SK-N-SH treated with all-trans-retinoic acid at 6 μM for 48 hours (cell line): ENCODE results near the gene RPA3.

ENCODE experiments used
- ATAC-seq: fragments of 200-7000 bp; cut with Tn5 transposase; 3 replicates; pipeline ENCODE4 v1.9.1; 2020; ENCODE audit warnings: mild to moderate bottlenecking, moderate library complexity
- ARNTL ChIP-seq: fragments of 450-650 bp; formaldehyde crosslinking; IDR thresholded peaks from 2 replicates; pipeline ENCODE4 v1.5.0; 2020; ENCODE audit warnings: low read depth, mild to moderate bottlenecking, moderate library complexity, borderline replicate concordance
- BACH2 ChIP-seq: fragments of 250-450 bp; sonication (Bioruptor Pico); IDR thresholded peaks from 2 replicates; pipeline ENCODE4 v1.9.0; 2021; ENCODE audit warnings: mild to moderate bottlenecking, borderline replicate concordance
- ESRRG ChIP-seq: fragments of 250-450 bp; sonication (Bioruptor Pico); IDR thresholded peaks from 2 replicates; pipeline ENCODE4 v1.6.1; 2021; ENCODE audit warnings: mild to moderate bottlenecking
- GLIS3 ChIP-seq: fragments of 250-450 bp; sonication (Bioruptor Pico); IDR thresholded peaks from 2 replicates; pipeline ENCODE4 v1.5.0; 2020; ENCODE audit warnings: mild to moderate bottlenecking, moderate library complexity
- ISL1 ChIP-seq: fragments of 250-450 bp; sonication (Bioruptor Pico); IDR thresholded peaks from 2 replicates; pipeline ENCODE4 v2.1.2; 2022; ENCODE audit warnings: mild to moderate bottlenecking, moderate library complexity
- OSR1 ChIP-seq: fragments of 250-450 bp; sonication (Bioruptor Pico); IDR thresholded peaks from 2 replicates; pipeline ENCODE4 v1.8.0; 2022; ENCODE audit warnings: moderate library complexity, mild to moderate bottlenecking, inconsistent platforms
- PPARA ChIP-seq: fragments of 250-450 bp; sonication (Bioruptor Pico); IDR thresholded peaks from 2 replicates; pipeline ENCODE4 v1.5.0; 2020; ENCODE audit warnings: mild to moderate bottlenecking, borderline replicate concordance
- RARB ChIP-seq: fragments of 250-450 bp; sonication (Bioruptor Pico); IDR thresholded peaks from 2 replicates; pipeline ENCODE4 v1.8.0; 2021; ENCODE audit warnings: mild to moderate bottlenecking, moderate library complexity
- SNAI2 ChIP-seq: fragments of 250-450 bp; sonication (Bioruptor Pico); IDR thresholded peaks from 2 replicates; pipeline ENCODE4 v1.5.0; 2020; ENCODE audit warnings: mild to moderate bottlenecking, moderate library complexity
- TCF4 ChIP-seq: fragments of 250-450 bp; sonication (Bioruptor Pico); IDR thresholded peaks from 2 replicates; pipeline ENCODE4 v1.8.0; 2021; ENCODE audit warnings: mild to moderate bottlenecking, moderate library complexity, borderline replicate concordance
- ZC3H10 ChIP-seq: fragments of 250-450 bp; sonication (Bioruptor Pico); IDR thresholded peaks from 2 replicates; pipeline ENCODE4 v1.5.1; 2021; ENCODE audit warnings: mild to moderate bottlenecking, moderate library complexity
- ZFP3 ChIP-seq: fragments of 250-450 bp; sonication (Bioruptor Pico); IDR thresholded peaks from 2 replicates; pipeline ENCODE4 v1.5.0; 2020; ENCODE audit warnings: mild to moderate bottlenecking, moderate library complexity
- ZFP30 ChIP-seq: fragments of 450-650 bp; formaldehyde crosslinking; IDR thresholded peaks from 2 replicates; pipeline ENCODE4 v1.5.0; 2022; ENCODE audit warnings: mild to moderate bottlenecking, moderate library complexity
- ZNF565 ChIP-seq: fragments of 450-650 bp; formaldehyde crosslinking; conservative IDR thresholded peaks from 2 replicates; pipeline ENCODE4 v1.5.0; 2020; ENCODE audit warnings: low read depth, mild to moderate bottlenecking, moderate library complexity
- ZNF70 ChIP-seq: fragments of 450-650 bp; formaldehyde crosslinking; IDR thresholded peaks from 2 replicates; pipeline ENCODE4 v1.5.0; 2020; ENCODE audit warnings: mild to moderate bottlenecking, moderate library complexity
- ZNF8 ChIP-seq: fragments of 450-650 bp; formaldehyde crosslinking; IDR thresholded peaks from 2 replicates; pipeline ENCODE4 v1.5.0; 2020; ENCODE audit warnings: mild to moderate bottlenecking, moderate library complexity
- TF ChIP-seq, protein P1 (sequence below): fragments of 250-450 bp; sonication (Bioruptor Pico); IDR thresholded peaks from 2 replicates; pipeline ENCODE4 v1.8.0; 2021; ENCODE audit warnings: low read depth, mild to moderate bottlenecking, moderate library complexity, borderline replicate concordance
- TF ChIP-seq, protein P2 (sequence below): fragments of 250-450 bp; sonication (Bioruptor Pico); IDR thresholded peaks from 2 replicates; pipeline ENCODE4 v1.5.1; 2021; ENCODE audit warnings: mild to moderate bottlenecking, moderate library complexity
- TF ChIP-seq, protein P3 (sequence below): fragments of 250-450 bp; sonication (Bioruptor Pico); IDR thresholded peaks from 2 replicates; pipeline ENCODE4 v1.5.1; 2020; ENCODE audit warnings: low read depth, mild to moderate bottlenecking, moderate library complexity
- TF ChIP-seq, protein P4 (sequence below): fragments of 250-450 bp; sonication (Bioruptor Pico); IDR thresholded peaks from 2 replicates; pipeline ENCODE4 v1.5.0; 2020; ENCODE audit warnings: mild to moderate bottlenecking, moderate library complexity

Gene RPA3

DNA sequence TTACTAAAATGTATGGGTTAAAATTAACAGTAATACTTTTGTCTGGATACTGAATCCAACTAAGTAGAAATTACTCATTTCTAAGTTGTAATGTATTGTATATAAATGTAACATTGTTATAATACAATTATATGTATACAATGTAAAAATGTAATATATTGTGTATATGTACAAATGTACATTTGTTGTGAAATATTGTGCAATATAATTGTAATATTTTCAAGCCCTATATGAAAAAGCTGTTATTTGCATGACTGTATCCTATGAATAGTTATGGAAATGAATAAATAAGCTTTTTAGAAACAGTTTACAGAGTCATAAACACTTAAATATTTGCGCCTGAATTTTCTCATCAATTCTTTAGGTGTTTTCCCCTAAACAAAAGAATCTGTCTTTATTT, 98.2 kb downstream of the RPA3 start:
- ATAC-seq = no peak
- no peak for TF ChIP-seq RARB (CRISPR knock-in tag)
- no peak for TF ChIP-seq ARNTL
- no peak for TF ChIP-seq TCF4 (CRISPR knock-in tag)
- TF ChIP-seq PPARA (CRISPR knock-in tag) = no peak
- TF ChIP-seq, protein P1, sequence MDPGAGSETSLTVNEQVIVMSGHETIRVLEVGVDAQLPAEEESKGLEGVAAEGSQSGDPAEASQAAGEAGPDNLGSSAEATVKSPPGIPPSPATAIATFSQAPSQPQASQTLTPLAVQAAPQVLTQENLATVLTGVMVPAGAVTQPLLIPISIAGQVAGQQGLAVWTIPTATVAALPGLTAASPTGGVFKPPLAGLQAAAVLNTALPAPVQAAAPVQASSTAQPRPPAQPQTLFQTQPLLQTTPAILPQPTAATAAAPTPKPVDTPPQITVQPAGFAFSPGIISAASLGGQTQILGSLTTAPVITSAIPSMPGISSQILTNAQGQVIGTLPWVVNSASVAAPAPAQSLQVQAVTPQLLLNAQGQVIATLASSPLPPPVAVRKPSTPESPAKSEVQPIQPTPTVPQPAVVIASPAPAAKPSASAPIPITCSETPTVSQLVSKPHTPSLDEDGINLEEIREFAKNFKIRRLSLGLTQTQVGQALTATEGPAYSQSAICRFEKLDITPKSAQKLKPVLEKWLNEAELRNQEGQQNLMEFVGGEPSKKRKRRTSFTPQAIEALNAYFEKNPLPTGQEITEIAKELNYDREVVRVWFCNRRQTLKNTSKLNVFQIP = no peak

DNA sequence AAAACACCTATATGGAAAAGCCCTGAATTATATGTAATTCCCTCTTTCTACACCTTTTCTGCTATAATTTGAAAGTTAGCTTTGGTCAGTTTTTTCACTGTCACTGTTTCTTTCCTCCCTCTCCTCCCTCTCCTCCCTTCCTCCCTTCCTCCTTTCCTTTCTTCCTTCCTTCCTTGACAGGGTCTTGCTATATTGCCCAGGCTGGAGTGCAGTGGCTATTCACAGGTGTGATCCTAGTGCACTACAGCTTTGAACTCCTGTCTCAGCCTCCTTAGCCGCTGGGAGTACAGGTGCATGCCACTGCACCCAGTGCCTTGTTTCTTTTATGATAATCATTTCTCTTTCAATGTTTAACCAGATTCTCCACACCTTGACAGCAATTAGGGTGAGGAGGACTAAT, 100.0 kb downstream of the RPA3 start:
- TF ChIP-seq, protein P2, sequence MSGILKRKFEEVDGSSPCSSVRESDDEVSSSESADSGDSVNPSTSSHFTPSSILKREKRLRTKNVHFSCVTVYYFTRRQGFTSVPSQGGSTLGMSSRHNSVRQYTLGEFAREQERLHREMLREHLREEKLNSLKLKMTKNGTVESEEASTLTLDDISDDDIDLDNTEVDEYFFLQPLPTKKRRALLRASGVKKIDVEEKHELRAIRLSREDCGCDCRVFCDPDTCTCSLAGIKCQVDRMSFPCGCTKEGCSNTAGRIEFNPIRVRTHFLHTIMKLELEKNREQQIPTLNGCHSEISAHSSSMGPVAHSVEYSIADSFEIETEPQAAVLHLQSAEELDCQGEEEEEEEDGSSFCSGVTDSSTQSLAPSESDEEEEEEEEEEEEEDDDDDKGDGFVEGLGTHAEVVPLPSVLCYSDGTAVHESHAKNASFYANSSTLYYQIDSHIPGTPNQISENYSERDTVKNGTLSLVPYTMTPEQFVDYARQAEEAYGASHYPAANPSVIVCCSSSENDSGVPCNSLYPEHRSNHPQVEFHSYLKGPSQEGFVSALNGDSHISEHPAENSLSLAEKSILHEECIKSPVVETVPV (CRISPR knock-in tag) = no peak
- TF ChIP-seq, protein P1 = no peak
- TF ChIP-seq ZFP3 (CRISPR knock-in tag) (no peak), ISL1 (CRISPR knock-in tag) (no peak), TCF4 (CRISPR knock-in tag) (no peak), ZNF70 (CRISPR knock-in tag) (no peak), ZC3H10 (no peak), ZNF565 (CRISPR knock-in tag) (no peak), PPARA (CRISPR knock-in tag) (no peak), GLIS3 (CRISPR knock-in tag) (no peak), ZFP30 (no peak)
- TF ChIP-seq, protein P3, sequence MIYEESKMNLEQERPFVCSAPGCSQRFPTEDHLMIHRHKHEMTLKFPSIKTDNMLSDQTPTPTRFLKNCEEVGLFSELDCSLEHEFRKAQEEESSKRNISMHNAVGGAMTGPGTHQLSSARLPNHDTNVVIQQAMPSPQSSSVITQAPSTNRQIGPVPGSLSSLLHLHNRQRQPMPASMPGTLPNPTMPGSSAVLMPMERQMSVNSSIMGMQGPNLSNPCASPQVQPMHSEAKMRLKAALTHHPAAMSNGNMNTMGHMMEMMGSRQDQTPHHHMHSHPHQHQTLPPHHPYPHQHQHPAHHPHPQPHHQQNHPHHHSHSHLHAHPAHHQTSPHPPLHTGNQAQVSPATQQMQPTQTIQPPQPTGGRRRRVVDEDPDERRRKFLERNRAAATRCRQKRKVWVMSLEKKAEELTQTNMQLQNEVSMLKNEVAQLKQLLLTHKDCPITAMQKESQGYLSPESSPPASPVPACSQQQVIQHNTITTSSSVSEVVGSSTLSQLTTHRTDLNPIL (CRISPR knock-in tag) = no peak
- TF ChIP-seq, protein P4, sequence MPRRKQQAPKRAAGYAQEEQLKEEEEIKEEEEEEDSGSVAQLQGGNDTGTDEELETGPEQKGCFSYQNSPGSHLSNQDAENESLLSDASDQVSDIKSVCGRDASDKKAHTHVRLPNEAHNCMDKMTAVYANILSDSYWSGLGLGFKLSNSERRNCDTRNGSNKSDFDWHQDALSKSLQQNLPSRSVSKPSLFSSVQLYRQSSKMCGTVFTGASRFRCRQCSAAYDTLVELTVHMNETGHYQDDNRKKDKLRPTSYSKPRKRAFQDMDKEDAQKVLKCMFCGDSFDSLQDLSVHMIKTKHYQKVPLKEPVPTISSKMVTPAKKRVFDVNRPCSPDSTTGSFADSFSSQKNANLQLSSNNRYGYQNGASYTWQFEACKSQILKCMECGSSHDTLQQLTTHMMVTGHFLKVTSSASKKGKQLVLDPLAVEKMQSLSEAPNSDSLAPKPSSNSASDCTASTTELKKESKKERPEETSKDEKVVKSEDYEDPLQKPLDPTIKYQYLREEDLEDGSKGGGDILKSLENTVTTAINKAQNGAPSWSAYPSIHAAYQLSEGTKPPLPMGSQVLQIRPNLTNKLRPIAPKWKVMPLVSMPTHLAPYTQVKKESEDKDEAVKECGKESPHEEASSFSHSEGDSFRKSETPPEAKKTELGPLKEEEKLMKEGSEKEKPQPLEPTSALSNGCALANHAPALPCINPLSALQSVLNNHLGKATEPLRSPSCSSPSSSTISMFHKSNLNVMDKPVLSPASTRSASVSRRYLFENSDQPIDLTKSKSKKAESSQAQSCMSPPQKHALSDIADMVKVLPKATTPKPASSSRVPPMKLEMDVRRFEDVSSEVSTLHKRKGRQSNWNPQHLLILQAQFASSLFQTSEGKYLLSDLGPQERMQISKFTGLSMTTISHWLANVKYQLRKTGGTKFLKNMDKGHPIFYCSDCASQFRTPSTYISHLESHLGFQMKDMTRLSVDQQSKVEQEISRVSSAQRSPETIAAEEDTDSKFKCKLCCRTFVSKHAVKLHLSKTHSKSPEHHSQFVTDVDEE (CRISPR knock-in tag) = no peak
- ATAC-seq = no peak

DNA sequence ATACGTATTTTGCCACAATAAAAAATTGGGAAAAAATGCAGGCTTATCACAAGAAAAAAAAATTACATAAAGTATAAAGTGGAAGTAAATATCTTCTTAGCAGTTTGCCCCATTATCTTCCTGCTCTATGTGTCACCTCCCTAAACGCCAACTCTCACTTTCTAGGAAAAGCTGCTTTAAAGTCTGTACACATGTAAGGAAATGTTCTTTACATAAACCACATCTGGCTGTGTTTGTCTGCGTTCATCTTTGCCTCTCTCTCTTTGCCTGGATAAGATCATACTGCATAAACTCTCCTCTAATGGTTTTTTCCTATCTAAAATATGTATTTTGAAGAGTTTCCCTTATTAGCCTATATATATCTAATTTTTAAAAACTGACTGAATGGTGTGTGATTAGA, 100.9 kb downstream of the RPA3 start:
- no peak for ATAC-seq
- TF ChIP-seq OSR1 (no peak), ZNF565 (CRISPR knock-in tag) (no peak), PPARA (CRISPR knock-in tag) (no peak), ESRRG (CRISPR knock-in tag) (no peak), ISL1 (CRISPR knock-in tag) (no peak), ZC3H10 (no peak), BACH2 (CRISPR knock-in tag) (no peak), ARNTL (no peak), ZNF70 (CRISPR knock-in tag) (no peak), ZNF8 (CRISPR knock-in tag) (no peak), TCF4 (CRISPR knock-in tag) (no peak), SNAI2 (CRISPR knock-in tag) (no peak), GLIS3 (CRISPR knock-in tag) (no peak)
- TF ChIP-seq, protein P2 (CRISPR knock-in tag) = no peak
